Gastrocnemius medialis (tissue), 4 donors: Measurements from ENCODE around the gene KLHDC7A.

Experiments used
- CTCF ChIP-seq, 5 experiments: fragments of 450-650 bp in 3 of 5; fragments of 200-600 bp in 2 of 5; sonication (generic) in 2 of 5; IDR thresholded peaks in 4 of 5; conservative IDR thresholded peaks in 1 of 5; 1 replicate in 4 of 5; 2 replicates in 1 of 5; pipeline ENCODE4 v1.5.1; 2016 to 2019; ENCODE audit warnings: antibody characterized with exemption in 5 of 5, mild to moderate bottlenecking in 3 of 5, moderate library complexity in 3 of 5
- POLR2A ChIP-seq, 2 donors: fragments of 450-650 bp; IDR thresholded peaks; one replicate each; pipeline ENCODE4 v1.6.1; 2017; ENCODE audit warnings: antibody characterized with exemption in 2 of 2, mild to moderate bottlenecking in 2 of 2, moderate library complexity in 2 of 2

GRCh38 chr1:18527514-18527913, 46.8 kb downstream of the KLHDC7A start:
- TF ChIP-seq CTCF (IDR thresholded peaks at IDR 0.05 in 4 of 5, conservative IDR thresholded peaks at IDR 0.05 in 1 of 5) (no peak), POLR2A (IDR thresholded peaks at IDR 0.05) (no peak)
